T-helper 9 cell (primary cell): ENCODE results near the gene SLIT1.

Experiments used
- DNase-seq: peaks from one replicate; pipeline ENCODE4 v3.0.0-alpha.2; 2020

SLIT1 gene

DNA sequence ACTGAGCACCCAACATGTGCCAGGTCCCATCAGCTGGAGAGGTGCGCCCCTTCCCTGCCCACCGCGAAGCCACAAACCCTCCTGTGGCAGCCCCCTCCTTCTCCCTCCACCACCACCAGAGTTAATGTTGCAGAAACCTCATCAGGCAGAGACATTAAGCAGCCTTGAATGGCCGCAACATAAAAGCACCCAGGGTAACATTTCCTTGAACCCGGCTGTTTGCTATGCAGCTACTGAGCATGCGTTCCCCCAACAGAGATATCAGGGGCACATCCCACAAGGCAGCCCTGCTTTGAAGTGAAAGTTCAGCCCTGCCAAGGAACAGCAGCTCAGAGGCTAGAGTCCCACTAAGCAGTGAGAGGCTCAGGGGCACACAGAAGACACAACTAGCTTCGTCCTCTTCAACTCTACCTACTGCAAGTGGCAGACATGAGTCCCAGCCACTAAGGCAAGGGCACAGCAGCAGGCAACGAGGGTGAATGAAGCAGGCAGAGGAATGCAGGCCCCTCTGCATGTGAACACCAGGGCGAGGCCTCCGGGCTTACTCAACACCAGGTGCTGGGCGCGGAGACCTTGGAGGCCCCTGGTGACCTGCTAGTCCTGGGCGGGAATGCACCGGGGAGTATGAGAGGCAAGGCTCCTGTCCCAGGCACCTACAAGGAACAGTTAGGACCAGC is 107.4 kb downstream of the SLIT1 start:
- no peak for DNase-seq

DNA sequence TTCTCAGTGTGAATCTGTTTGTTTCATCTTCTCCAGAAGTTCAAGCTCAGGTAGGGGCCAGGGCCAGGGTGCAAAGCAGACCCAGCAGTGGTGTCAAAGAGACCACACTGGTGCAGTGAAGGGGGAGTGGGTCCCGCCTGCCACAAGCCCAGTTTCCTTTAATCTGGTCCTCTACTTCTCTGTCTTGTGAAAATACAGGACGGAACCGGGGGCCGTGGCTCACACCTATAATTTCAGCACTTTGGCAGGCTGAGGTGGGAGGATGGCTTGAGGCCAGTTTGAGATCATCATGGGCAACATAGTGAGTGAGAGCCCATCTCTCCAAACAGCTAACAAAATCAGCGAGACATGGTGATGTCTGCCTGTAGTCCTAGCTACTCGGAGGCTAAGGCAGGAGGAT is 109.0 kb downstream of the SLIT1 start:
- no peak for DNase-seq

DNA sequence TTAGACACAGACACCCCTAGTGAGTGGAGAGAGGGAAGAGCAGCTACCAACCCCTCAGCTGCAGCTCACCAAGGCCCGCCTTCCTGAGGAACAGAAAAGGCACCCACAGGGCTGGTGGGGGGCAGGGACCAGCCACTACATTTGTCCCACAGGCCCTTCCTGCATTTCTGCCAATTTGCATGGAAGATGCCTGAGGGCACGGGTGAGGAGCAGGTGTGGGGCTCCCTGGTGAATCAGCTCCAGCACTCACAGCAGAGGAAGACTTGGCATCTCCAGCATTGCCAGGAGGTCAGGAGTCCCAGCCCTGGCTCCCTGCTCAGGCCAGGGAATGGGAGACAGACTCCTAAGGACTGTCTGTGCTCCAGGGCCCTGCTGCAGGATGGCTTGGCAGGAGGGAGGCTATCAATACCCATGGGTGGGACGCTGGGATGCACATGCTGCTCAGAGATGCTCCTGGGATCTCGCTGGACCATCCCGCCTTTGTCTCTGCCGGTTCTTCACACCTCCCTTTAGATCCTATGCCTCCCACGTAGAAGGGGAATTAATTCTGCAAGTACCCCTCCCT is 109.7 kb downstream of the SLIT1 start:
- no peak for DNase-seq

DNA sequence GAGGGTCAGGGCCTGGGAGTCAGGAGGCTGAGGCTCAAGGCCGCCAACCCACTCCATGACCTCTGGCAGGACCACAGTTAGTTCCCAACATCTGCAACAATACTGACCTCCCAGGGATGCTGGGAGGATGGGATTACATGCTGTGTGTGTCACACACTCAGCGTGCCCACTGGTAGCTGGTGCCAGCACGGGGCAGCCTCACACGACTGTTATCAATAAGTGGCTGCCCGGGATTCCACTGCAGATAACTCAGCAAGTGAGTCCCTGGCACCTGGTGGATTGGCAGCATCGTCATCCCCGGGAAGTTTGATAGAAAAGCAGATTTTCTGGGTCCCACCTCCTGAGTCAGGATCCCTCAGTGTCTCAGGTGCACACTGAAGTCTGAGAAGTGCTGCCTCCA is 110.3 kb downstream of the SLIT1 start:
- no peak for DNase-seq

DNA sequence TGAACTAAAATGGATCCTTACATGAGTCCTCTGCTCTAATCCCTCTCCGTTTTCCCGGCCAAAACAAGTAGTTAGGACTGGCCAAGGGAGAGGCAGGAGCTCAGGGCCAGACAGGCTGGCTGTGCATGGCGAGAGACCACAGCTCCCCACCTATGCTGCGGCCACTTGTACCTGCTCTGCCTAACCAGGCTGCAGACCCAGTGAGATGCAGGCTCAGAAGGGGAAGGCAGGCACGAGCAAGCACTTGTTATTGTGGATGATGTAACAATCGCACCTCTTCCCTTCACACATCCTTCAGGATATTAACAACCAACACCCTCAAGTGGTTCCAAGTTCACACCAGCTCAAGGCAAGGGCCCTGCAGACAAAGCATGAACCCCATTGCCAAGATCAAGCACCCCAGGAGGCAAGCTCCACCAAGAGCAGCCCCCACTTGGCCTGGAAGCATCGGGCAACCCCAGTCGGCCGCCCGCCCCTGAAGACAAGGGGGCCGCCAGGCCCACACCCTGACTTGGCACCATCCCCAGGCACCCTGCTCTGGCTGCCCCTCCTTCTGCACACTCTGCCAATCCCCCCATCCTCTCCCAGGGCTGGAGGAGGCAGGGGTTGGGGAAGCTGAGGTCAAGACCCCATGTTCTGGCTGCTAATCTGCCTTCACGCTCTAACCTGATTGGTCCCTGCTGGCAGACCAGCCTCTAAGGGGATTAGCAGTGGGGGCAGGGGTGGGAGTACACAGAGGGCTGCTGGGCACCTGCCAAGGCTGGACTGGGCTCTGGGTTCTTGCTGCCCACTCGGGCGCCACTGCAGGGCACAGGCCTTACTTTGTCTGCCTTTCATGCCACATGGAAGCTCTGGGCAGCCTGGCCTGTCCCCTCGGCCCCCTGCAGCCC is 111.3 kb downstream of the SLIT1 start:
- no peak for DNase-seq

DNA sequence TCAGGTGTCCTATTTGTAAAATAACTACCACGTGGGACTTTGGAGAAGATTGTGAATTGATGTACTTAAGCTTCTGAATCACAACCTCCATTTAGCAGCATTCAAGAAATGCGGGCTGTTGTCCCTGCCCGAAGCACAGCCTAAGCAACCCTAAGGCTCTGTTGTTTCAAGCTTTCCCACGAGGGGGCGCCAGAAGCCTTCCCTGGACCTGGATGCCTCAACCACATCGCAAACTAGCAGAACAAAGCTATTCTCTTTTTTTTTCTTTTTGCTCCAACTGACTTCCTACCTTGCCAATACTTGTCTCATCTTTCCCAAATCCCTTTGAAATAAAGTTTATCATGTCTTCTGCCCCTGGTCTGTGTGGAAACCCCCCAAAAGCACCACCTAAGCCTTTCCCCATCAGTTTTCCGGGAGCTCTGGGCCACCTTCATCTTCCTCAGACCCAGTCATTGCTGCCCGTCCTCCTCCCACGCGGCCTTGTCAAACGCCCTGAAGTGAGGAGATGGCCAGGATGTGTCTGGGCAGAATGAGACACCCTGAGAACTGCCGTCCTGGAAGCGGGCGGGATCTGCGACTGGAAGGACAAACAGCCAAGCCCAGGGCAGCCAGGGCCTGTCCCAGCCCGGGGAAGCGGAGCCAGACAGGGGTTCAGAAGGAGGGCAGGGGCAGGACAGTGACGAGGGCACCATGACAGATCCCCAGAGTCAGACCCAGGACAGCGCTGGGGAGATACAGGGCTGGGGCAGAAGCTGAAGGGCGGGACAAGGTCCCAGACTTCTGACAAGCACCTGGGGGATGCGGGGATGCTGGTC is 112.7 kb downstream of the SLIT1 start:
- peak; percentile 78 for DNase-seq

DNA sequence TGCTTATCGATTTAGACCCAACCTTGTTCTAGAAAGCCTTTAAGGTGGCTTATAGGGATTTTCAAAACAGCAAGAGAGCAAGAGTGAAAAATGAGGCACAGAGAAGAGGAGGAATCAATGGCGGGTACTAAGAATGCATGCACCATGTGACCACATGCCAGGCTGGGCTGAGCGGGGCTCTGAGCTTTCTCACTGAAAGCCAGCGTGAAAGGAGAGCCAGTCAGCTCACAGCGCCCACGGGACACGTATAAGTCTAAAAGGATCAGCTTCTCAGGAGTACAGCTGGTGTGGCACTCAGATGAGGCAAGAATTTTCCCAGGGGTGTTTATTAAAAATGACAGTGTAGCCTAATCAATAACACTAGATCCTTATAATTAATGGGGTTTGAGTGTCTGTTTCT is 114.3 kb downstream of the SLIT1 start:
- no peak for DNase-seq

DNA sequence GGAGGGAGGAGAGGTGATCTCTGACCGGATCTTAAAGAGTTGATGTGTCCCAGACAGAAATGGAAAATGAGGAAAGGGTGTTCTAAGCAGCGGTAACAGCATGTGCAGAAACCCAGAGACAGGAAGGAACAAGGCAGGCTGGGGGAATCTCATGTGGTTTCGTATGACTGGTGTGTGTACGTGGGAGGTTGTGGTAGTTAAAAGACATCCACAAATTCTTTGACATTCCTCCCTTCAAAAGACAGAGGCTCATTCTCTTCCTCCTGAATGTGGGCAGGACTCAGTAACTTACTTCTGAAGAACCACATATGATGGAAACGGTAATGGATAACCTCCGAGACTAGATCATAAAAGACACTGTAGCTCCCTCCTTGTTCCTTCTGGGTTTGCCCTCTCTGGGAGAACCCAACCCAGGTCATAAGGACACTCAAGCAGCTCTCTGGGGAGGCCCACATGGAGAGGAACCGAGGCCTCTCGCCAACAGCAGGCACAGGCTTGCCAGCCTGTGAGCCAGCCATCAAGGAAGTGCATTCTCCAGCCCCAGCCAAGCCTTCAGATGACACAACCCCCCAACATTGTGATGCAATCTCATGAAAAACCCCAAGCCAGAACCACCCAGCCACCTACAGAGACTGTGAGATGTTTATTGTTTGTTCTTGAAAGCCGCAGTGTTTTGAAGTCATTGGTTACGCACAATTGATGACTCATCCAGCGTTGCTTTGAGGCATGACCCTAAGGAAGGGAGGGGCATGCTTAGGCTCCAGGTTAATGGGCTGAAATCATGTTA is 116.0 kb downstream of the SLIT1 start:
- no peak for DNase-seq

DNA sequence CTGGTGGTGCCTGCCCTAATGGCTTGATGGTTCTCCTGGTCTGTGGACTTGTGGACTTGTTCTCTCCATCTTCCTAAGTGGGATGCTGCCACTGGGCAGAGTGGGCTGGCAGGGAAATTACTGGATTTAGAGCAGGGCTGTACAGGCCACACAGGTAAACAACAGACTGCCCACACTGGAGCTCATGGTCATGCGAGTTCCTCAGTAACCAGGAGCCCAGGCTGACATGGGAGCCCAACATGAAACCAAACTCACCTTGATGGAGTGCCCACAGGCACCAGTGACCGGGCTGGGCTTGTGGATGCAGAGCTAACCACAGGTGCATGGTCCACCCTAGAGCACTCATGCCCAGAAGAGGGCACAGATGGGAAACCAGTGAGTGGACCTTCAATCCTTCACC is 116.7 kb downstream of the SLIT1 start:
- no peak for DNase-seq

DNA sequence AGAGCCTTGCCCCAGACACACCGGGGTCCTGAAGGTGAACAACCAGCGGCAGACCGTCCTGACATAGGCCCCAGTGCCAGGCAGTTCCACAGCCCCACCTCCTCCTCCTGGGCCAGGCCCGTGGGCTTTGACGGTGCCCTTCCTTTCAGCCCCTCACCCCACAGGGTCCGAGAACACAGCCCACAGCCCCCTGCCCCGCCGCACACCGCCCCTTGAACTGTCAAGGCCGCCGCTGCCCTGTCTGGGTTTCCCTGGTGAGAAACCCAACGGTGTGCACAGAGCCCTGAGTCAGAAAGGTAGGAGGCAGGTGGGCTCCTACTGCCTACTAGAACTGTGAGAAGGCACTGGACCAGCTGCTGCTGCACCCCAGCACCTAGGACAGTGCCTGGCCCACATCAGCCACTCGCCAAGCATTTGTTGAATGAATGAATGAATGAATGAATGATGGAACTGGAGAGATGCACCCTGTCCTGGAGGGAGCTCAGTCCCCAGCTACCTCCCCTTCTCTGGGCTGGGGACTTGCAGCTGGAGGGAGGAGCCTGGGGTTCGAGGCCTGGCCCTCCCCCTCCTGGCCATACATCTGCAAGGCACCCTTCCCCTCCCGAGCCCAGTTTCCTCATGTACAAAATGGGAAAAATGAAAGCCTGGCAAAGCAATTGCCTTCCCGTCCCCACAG is 117.9 kb downstream of the SLIT1 start:
- no peak for DNase-seq

DNA sequence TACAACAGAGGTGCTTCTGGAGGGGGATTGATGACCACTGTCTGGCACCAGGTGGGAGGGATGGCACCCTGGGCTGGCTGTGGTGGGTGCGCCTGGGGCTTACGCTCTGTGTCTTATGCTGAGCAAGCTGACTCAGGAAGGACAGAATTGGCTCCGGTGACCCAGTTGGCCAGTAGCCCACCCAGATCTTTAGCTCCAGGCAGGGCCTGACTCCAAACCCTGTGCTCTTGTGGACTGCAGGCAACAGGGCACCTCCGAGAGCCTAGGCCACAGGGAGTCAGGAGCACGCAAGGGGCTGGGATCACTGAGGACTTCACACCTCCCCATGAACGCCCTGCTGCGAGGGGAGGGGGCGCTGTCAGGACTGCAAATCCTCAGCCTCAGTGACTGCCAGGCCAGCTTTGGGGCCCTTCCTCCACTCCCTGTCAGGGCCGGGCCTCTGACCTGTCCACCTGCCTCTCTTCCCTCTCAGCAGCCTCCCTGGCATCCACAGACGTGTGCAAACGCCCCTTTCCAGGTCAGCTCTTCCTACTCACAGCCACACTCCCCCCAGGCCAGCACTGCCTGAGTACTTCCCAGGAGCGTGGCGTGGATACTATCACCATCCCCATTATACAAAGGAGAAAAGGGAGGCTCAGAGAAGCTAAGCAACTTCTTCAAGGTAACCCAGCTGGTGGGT is 118.7 kb downstream of the SLIT1 start:
- DNase-seq: no peak

DNA sequence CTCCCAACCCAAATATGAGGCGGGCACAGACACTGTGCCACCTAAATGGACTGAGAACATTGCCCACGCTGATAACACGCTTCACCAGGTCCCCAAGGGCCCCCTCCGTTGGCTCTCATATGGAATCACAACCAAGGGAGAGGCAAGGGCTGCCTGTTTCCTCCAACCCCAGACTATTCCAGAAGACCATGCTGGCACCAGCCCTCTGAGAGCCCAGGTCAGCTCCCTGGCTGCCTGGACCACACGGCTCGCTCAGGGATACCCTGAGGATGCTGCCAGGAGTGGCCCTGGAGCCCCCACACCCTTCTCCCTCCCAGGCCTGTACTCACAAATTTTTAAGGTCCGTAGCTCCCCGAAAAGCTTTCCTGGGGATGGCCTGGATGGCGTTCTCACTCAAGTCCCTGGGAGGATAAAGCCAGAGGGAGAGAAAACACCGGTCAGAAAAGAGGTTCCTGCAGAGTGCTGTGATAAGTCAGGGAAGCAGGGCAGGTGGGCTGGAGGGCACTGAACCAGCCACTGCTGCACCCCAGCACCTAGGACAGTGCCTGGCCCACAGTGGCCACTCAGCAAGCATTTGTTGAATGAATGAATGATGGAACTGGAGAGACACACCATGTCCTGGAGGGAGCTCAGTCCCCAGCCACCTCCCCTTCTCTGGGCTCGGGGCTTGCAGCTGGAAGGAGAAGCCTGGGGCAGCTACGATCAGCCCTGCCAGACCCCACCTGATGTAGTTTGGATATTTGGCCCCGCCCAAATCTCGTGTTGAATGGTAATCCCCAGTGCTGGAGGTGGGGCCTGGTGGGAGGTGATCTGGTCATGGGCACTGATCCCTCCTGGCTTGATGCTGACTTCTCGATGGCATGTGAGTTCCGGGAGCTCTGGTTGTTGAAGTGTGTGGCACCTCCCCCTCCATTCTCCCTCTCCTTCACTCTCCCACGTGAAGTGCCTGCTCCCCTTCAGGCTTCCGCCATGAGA is 119.8 kb downstream of the SLIT1 start:
- DNase-seq: no peak

DNA sequence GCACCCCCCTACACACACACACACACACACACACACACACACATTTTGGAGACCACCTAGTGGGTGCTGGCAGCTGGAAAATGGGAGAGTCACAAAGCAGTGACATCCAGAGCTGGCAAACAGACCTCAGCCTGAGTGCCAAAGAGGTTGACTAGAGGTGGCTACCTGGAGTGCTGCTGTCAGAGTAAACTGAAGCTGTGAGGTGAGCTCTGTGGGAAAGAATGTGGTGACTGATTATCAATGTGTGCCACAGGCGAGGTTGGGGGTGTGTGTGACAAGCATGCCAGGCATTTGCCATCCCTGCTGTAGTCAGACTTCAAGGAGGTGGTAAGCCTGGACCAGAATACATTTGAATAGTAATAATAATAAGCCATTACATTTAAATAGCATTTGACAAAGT is 120.6 kb downstream of the SLIT1 start:
- no peak for DNase-seq

DNA sequence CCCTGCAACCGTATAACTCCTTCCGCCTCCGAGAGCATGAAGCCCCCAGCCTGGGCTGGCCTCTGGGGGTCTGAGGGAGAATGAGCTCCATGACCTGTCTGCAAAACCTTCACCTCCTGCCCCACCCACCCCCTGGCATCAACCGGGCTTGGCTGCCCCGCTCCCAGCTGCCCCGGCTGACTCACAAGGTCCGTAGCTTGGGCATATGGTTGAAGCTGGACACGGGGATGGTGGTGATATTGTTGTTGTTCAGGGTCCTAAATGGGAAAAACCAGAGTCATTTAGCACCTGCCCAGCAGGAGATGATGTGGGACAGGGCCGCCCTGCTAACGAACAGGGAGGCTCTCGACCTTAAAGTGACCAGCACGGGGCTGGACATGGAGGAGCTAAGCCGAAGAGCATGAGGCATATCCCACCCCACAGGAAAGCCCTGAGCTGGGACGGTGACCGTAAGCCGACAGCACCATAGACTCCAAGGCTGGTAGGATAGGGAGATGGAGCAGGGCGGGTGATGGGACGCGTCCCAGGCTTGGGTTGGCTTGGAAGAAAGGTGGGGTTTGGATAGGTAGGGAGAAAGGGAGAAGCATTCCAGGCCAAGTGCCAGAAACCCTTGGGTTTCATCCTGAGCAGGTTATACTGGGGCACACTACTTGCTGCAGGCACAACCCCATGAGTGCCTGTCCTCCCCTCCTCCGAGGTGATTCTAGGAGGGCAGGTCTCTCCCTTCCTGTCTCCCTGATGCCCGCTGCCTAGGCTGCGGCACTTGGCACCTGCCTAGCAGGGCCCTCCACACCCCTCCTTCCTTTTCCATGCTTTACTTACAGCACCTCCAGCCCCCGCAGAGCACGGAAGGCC is 121.5 kb downstream of the SLIT1 start:
- no peak for DNase-seq

DNA sequence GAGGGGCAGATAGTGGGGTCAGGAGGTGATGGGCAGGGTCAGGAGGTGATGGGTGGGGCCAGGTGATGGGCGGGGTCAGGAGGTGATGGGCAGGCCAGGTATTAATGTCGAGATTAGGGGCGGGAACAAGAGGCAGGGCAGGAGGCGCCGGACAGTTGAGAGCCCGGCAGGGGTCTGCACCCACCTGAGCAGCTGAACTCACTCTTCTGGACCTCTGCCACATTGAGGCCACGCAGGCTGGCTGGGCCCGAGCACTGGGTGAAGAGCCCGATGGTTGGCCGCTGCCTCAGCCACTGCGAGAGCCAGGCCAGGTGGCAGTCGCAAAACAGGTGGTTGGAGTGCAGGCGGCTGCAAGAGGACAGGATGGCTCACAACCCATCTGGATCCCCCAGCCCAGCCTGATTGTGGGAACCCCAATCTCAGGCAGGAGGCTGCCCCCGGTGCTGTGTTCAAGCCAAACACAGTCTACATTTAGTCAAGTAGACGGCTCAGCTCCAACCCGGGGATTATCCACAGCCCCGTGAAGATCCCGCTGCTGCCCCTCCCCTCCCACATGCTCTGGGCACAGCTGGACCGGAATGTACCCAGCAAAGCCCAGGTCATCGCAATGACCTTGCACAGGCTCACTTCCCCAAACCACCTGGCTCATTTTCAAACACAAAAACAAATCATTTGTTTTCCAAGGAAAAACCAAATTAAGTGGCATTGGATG is 122.3 kb downstream of the SLIT1 start:
- DNase-seq: no peak

DNA sequence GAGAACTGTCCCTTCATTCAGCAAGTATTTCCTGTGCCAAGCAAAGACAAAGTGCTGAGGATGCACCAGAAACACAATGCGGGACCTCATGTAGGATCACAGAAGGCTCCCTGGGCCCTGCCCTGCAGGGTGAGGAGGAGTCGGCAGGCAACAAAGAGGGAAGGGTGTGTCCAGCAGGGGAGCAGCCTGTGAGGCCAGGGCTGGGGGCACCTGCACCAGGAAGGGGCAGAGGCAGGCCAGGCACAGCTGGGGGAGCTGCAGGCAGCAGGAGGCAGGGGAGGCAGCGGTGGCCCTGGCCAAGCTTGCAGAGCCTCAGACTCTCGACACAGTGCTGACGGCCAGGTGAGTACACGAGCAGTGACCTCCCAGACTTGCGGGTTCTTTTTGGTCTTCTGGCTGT is 123.3 kb downstream of the SLIT1 start:
- DNase-seq: no peak

DNA sequence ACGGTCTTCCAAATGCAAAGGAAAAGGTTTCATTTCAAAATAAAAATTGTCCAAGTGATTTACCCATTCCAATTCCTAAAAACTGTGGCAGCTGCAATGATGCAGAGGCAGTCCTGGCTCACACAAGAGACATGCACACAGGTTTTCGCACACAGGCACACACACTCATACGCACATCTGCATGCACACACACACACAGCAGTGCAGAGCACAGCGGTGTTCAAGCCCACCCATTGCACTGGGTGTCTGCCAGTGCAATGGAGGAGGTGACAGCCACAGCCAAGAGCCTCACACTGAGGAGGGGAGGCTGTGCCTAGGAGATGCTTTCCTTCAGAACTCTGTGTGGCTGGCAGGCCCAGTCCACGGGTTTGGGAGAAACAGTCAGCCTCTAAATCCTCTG is 123.7 kb downstream of the SLIT1 start:
- no peak for DNase-seq

DNA sequence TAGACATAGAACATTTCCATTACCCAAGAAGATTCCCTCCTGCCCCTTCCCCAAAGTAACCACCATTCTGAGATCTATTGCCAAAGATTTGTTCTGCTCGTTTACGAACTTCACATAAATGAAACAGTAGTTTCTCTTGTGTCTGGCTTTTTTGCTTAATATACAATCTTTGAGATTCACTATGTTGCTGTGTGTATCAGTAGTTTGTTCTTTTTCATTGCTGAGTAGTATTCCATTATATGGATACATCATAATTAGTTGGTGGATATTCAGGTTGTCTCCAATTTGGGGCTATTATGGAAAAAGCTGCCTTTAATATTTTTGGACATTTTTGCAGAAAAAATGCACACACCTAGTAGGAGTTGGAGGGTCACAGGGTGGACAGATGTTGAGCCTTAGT is 124.3 kb downstream of the SLIT1 start:
- DNase-seq: no peak
